ENCODE measurements around the gene NR2F1.

NR2F1 gene

DNA sequence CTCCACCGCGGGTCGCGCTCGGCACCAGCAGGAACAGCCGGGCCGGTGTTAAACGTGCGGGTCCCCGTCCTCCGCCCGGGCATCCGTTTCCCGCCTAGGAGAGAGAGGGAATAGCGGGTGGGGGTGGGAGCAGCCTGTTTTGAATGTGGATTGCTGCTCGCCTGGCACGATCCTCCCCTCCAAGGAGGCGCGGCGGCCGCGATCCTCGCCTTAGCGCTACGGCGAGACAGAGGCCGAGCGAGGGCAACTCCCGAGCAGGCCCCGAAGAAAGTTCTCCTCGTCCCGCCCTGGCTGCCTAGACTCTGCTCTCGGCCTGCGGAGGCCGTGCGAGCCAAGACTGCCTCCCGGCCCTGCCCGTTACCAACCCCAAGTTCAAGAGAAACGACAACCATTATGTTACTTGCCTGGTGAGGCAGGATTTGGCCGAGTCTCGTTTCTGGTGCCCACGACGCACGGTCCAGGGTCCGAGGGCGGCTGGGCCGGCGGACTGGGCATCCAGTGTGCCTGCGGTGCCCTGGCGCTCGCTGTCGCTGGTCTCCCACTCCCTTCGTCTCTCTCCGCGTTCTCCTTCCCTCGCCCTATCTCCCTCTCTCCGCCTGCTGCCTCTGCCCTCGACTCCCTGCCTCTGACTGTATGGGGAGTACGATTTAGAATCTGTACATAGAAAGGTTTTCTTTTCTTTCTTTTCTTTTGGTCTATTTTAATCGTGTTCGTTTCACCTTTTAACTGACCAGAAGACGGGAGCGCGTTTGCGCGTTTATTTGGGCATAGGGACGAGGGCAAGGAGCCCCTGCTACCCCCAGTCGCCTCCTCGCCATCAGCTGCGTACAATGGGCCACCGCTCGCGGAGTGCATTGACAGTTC lies 2.7 kb upstream of the NR2F1 start:
- no peaks in the 10 kb centered on the region for H3K36me3 ChIP-seq (ENCODE audit: control insufficient read depth, insufficient read depth, low read length)
- peaks cover 25% of the 10 kb centered on the region for H3K4me1 ChIP-seq (ENCODE audit: control insufficient read depth, insufficient read depth, low read length)
- H3K27me3 ChIP-seq (ENCODE audit: control insufficient read depth, insufficient read depth, low read length): peaks cover 76% of the 10 kb centered on the region
- peak overlapping the region; percentile 64 for H3K9ac ChIP-seq (ENCODE audit: low read length)
- H3K4me3 ChIP-seq (ENCODE audit: low read length): peak overlapping the region; percentile 58
- no peaks in the 10 kb centered on the region for H3K9me3 ChIP-seq (ENCODE audit: control insufficient read depth, low read length)

DNA sequence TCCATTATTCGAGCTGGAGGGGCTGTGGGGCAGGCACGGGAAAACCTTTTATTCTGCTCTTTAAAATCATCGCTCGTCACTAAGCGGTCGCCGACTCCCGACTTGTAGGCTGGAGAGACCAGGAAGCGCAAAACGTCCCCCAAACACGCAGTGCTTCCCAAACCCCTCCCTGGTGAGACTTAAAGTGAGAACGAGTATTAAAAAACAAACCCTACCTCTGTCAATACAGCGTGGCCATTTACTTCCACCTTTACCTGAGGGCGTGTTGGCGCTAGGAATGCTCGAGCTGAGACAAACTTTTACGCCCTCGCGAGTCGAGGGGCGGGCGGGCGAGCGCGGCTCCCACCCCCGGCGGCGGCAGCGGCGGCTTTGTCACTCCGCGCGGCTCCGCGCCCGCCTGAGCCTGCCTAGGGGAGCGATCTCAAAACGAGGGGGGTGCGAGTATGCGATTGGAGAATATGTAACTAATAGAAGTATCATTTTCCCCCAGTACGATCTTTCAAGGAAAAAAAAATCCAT lies 2.0 kb upstream of the NR2F1 start, which contains the start of gene NR2F1-AS1:
Gene NR2F1-AS1 (minus strand): TSS at position 293 of the 519 bp plus-strand sequence.
- Histone ChIP-seq H3K27me3 (ENCODE audit: control insufficient read depth, insufficient read depth, low read length) (peaks cover 76% of the 10 kb centered on the region), H3K4me1 (ENCODE audit: control insufficient read depth, insufficient read depth, low read length) (peaks cover 25% of the 10 kb centered on the region)

GRCh38 chr5:93582167-93582462 lies 907 bp upstream of the NR2F1 start:
- H3K27me3 ChIP-seq (ENCODE audit: control insufficient read depth, insufficient read depth, low read length): peaks cover 79% of the 10 kb centered on the region
- no peaks in the 10 kb centered on the region for H3K36me3 ChIP-seq (ENCODE audit: control insufficient read depth, insufficient read depth, low read length)
- no peak overlapping the region for H3K9ac ChIP-seq (ENCODE audit: low read length)
- H3K9me3 ChIP-seq (ENCODE audit: control insufficient read depth, low read length): no peaks in the 10 kb centered on the region
- H3K4me1 ChIP-seq (ENCODE audit: control insufficient read depth, insufficient read depth, low read length): peaks cover 25% of the 10 kb centered on the region
- no peak overlapping the region for H3K4me3 ChIP-seq (ENCODE audit: low read length)

More for the DNA sequence above, 2.0 kb upstream of the NR2F1 start, which contains the start of gene NR2F1-AS1:
- Histone ChIP-seq H3K36me3 (ENCODE audit: control insufficient read depth, insufficient read depth, low read length) (no peaks in the 10 kb centered on the region), H3K9me3 (ENCODE audit: control insufficient read depth, low read length) (no peaks in the 10 kb centered on the region), H3K4me3 (ENCODE audit: low read length) (peak within 1 kb of the TSS; percentile 58), H3K9ac (ENCODE audit: low read length) (peak within 1 kb of the TSS; percentile 64)

DNA sequence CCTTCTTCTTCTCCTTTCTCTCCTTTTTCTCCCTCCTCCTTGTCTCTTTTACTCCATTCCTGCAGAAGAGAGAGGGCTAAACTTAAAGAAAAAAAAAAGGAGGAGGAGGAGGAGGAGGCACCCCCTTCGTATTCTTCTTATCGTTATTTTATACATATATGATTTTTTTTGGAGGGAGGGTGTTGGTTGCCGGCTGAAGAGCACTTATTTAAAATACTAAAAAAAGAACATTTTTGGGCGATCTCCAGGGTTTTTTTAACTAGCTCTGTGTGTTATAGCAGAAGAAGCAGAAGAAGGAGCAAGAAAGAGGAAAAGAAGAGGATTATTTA lies 381 bp downstream of the NR2F1 start:
- Histone ChIP-seq H3K4me3 (ENCODE audit: low read length) (no peak overlapping the region), H3K9ac (ENCODE audit: low read length) (peak overlapping the region; percentile 30), H3K36me3 (ENCODE audit: control insufficient read depth, insufficient read depth, low read length) (no peaks in the 10 kb centered on the region), H3K27me3 (ENCODE audit: control insufficient read depth, insufficient read depth, low read length) (peaks cover 78% of the 10 kb centered on the region), H3K4me1 (ENCODE audit: control insufficient read depth, insufficient read depth, low read length) (peaks cover 25% of the 10 kb centered on the region), H3K9me3 (ENCODE audit: control insufficient read depth, low read length) (no peaks in the 10 kb centered on the region)

DNA sequence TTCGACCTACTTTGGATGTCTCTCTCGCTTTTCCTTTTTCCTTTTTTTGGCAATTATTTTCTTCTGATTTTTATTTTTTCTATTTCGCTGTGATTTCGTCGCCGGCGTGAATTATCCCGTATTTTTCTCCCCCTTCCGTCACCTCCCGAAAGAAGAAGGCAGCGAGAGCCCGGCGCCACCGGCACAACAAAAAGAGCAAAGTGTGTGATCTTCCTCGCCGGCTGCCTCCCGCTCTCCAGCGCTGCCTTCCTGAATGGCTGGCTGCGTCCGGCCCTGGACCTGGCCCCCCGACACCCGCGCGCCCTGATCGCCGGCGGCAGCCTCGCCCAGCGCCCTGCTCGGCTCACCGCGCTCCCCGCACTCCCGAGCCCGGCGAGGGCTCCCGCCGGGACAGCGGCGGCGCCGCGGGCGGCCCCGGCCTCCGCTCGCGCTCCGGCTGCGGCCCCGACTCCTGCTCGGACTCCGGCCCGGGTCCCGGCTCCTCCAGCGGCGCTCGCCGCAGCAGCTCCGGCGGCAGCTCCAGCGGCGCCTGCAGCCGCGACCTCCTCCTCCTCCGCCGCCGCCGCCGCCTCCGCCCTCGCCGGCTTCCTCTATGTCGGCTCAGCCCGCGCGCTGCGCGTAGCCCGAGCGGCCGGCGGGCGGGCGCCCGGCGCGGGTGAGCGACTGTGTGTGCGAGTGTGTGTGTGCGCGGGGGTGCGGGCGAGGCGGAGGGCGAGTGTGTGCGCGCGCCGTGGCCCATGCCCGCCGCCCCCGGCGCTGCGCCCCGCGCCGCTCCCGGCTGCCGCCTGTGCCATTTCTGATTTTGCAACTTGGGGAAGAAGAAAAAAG lies 960 bp downstream of the NR2F1 start:
- peaks cover 25% of the 10 kb centered on the region for H3K4me1 ChIP-seq (ENCODE audit: control insufficient read depth, insufficient read depth, low read length)
- H3K36me3 ChIP-seq (ENCODE audit: control insufficient read depth, insufficient read depth, low read length): no peaks in the 10 kb centered on the region
- H3K27me3 ChIP-seq (ENCODE audit: control insufficient read depth, insufficient read depth, low read length): peaks cover 77% of the 10 kb centered on the region
- H3K9ac ChIP-seq (ENCODE audit: low read length): no peak overlapping the region
- no peaks in the 10 kb centered on the region for H3K9me3 ChIP-seq (ENCODE audit: control insufficient read depth, low read length)
- no peak overlapping the region for H3K4me3 ChIP-seq (ENCODE audit: low read length)

- no peak overlapping the region for H3K9ac ChIP-seq (ENCODE audit: low read length)
- peaks cover 25% of the 10 kb centered on the region for H3K4me1 ChIP-seq (ENCODE audit: control insufficient read depth, insufficient read depth, low read length)
- H3K4me3 ChIP-seq (ENCODE audit: low read length): no peak overlapping the region
- no peaks in the 10 kb centered on the region for H3K36me3 ChIP-seq (ENCODE audit: control insufficient read depth, insufficient read depth, low read length)
- peaks cover 78% of the 10 kb centered on the region for H3K27me3 ChIP-seq (ENCODE audit: control insufficient read depth, insufficient read depth, low read length)
- no peaks in the 10 kb centered on the region for H3K9me3 ChIP-seq (ENCODE audit: control insufficient read depth, low read length)
These were observed 1.6 kb downstream of the NR2F1 start for GRCh38 chr5:93584596-93585040.

DNA sequence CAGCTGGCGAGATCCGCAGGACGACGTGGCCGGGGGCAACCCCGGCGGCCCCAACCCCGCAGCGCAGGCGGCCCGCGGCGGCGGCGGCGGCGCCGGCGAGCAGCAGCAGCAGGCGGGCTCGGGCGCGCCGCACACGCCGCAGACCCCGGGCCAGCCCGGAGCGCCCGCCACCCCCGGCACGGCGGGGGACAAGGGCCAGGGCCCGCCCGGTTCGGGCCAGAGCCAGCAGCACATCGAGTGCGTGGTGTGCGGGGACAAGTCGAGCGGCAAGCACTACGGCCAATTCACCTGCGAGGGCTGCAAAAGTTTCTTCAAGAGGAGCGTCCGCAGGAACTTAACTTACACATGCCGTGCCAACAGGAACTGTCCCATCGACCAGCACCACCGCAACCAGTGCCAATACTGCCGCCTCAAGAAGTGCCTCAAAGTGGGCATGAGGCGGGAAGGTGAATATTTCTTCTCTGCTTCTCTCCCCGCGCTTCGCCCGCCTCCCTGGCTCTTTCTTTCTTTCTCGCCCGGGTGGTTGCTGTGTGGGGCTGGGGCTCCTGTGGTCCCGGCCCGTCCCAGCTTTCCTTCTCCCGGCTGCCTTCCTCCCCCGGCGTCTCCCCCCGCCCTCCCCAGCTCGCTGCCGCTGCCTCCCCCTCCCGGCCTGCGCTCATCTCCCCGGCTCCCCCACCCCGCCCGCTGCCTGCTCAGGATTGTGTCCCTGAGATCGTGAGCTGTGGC lies 2.2 kb downstream of the NR2F1 start:
- H3K4me3 ChIP-seq (ENCODE audit: low read length): no peak overlapping the region
- no peaks in the 10 kb centered on the region for H3K36me3 ChIP-seq (ENCODE audit: control insufficient read depth, insufficient read depth, low read length)
- H3K4me1 ChIP-seq (ENCODE audit: control insufficient read depth, insufficient read depth, low read length): peaks cover 20% of the 10 kb centered on the region
- H3K27me3 ChIP-seq (ENCODE audit: control insufficient read depth, insufficient read depth, low read length): peaks cover 75% of the 10 kb centered on the region
- no peaks in the 10 kb centered on the region for H3K9me3 ChIP-seq (ENCODE audit: control insufficient read depth, low read length)
- H3K9ac ChIP-seq (ENCODE audit: low read length): no peak overlapping the region

GRCh38 chr5:93585767-93586385 lies 2.9 kb downstream of the NR2F1 start:
- Histone ChIP-seq H3K4me3 (ENCODE audit: low read length) (no peak overlapping the region), H3K9me3 (ENCODE audit: control insufficient read depth, low read length) (no peaks in the 10 kb centered on the region), H3K4me1 (ENCODE audit: control insufficient read depth, insufficient read depth, low read length) (peaks cover 14% of the 10 kb centered on the region), H3K9ac (ENCODE audit: low read length) (no peak overlapping the region), H3K36me3 (ENCODE audit: control insufficient read depth, insufficient read depth, low read length) (no peaks in the 10 kb centered on the region), H3K27me3 (ENCODE audit: control insufficient read depth, insufficient read depth, low read length) (peaks cover 68% of the 10 kb centered on the region)

GRCh38 chr5:93586736-93587596 lies 3.9 kb downstream of the NR2F1 start:
- H3K27me3 ChIP-seq (ENCODE audit: control insufficient read depth, insufficient read depth, low read length): peaks cover 66% of the 10 kb centered on the region
- peaks cover 10% of the 10 kb centered on the region for H3K4me1 ChIP-seq (ENCODE audit: control insufficient read depth, insufficient read depth, low read length)
- H3K4me3 ChIP-seq (ENCODE audit: low read length): no peak overlapping the region
- no peaks in the 10 kb centered on the region for H3K36me3 ChIP-seq (ENCODE audit: control insufficient read depth, insufficient read depth, low read length)
- H3K9ac ChIP-seq (ENCODE audit: low read length): no peak overlapping the region
- H3K9me3 ChIP-seq (ENCODE audit: control insufficient read depth, low read length): no peaks in the 10 kb centered on the region

DNA sequence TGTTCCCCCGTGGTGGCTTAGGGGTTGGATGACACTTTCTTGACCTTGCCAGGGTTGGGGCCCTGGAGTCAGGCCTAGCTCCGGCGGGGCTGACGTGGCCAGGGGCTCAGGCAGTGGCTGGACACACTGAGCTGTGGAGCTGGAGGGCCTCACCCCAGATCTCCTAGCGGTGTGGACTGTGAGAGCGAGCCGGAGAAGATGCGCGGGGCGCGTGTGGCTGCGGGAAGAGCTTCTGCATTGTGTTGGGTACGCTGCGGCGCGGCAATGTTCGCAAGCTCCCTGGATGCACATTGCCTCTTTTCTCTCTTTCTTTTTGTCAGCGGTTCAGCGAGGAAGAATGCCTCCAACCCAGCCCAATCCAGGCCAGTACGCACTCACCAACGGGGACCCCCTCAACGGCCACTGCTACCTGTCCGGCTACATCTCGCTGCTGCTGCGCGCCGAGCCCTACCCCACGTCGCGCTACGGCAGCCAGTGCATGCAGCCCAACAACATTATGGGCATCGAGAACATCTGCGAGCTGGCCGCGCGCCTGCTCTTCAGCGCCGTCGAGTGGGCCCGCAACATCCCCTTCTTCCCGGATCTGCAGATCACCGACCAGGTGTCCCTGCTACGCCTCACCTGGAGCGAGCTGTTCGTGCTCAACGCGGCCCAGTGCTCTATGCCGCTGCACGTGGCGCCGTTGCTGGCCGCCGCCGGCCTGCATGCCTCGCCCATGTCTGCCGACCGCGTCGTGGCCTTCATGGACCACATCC lies 4.8 kb downstream of the NR2F1 start:
- no peak overlapping the region for H3K4me3 ChIP-seq (ENCODE audit: low read length)
- no peaks in the 10 kb centered on the region for H3K9me3 ChIP-seq (ENCODE audit: control insufficient read depth, low read length)
- H3K36me3 ChIP-seq (ENCODE audit: control insufficient read depth, insufficient read depth, low read length): no peaks in the 10 kb centered on the region
- peaks cover 59% of the 10 kb centered on the region for H3K27me3 ChIP-seq (ENCODE audit: control insufficient read depth, insufficient read depth, low read length)
- no peak overlapping the region for H3K9ac ChIP-seq (ENCODE audit: low read length)
- H3K4me1 ChIP-seq (ENCODE audit: control insufficient read depth, insufficient read depth, low read length): peaks cover 9% of the 10 kb centered on the region
